GM23338 (cell line): ENCODE data around the gene MLLT6. TPM values are rescaled to one million over a fixed set of nuclear protein-coding genes. Genes with fewer than 3 reads are reported as not detected.

Source experiments
- ATAC-seq: fragments of 200-7000 bp; cut with Tn5 transposase; 3 replicates; pipeline ENCODE4 v1.9.1; 2020
- DNase-seq: peaks from one replicate; pipeline ENCODE4 v3.0.0-alpha.2; 2015; ENCODE audit warnings: low spot score
- H2AFZ ChIP-seq: fragments of 200-600 bp; sonication (generic); 2 replicates; pipeline ENCODE4 v1.8.0; 2016; ENCODE audit warnings: antibody characterized with exemption, mild to moderate bottlenecking, moderate library complexity
- H3F3A ChIP-seq: fragments of 200-600 bp; sonication (generic); replicated peaks from 2 replicates; pipeline ENCODE4 v1.8.0; 2017; ENCODE audit warnings: antibody characterized with exemption, mixed run types, low read depth
- H3K27ac ChIP-seq: fragments of 200-600 bp; sonication (generic); 2 replicates; pipeline ENCODE4 v1.6.1; 2016; ENCODE audit warnings: low read depth
- H3K27me3 ChIP-seq: fragments of 200-600 bp; sonication (generic); 2 replicates; pipeline ENCODE4 v1.8.0; 2016; ENCODE audit warnings: mild to moderate bottlenecking, mixed run types, moderate library complexity; ENCODE audit not compliant: insufficient read depth
- H3K36me3 ChIP-seq: fragments of 200-600 bp; sonication (generic); 2 replicates; pipeline ENCODE4 v1.8.0; 2016; ENCODE audit warnings: mild to moderate bottlenecking; ENCODE audit not compliant: insufficient read depth
- H3K4me1 ChIP-seq: fragments of 200-600 bp; sonication (generic); 2 replicates; pipeline ENCODE4 v1.8.0; 2016; ENCODE audit warnings: mild to moderate bottlenecking, moderate library complexity; ENCODE audit not compliant: insufficient read depth
- H3K4me2 ChIP-seq: fragments of 200-600 bp; sonication (generic); 2 replicates; pipeline ENCODE4 v1.7.1; 2017; ENCODE audit warnings: mixed run types
- H3K4me3 ChIP-seq: fragments of 200-600 bp; sonication (generic); 2 replicates; pipeline ENCODE4 v1.6.1; 2016; ENCODE audit warnings: mixed run types
- H3K79me2 ChIP-seq: fragments of 200-600 bp; sonication (generic); replicated peaks from 2 replicates; pipeline ENCODE4 v1.8.0; 2017; ENCODE audit warnings: mild to moderate bottlenecking; ENCODE audit not compliant: insufficient read depth
- H3K9me2 ChIP-seq: fragments of 200-600 bp; sonication (generic); 2 replicates; pipeline ENCODE4 v1.8.0; 2017; ENCODE audit not compliant: insufficient read depth
- H4K20me1 ChIP-seq: fragments of 200-600 bp; sonication (generic); replicated peaks from 2 replicates; pipeline ENCODE4 v1.8.0; 2017; ENCODE audit warnings: mild to moderate bottlenecking; ENCODE audit not compliant: insufficient read depth
- H3K27ac Mint-ChIP-seq: 2 replicates; pipeline ENCODE4 v1.8.0; 2020; ENCODE audit warnings: inconsistent platforms, mild to moderate bottlenecking, moderate library complexity, mixed read lengths
- H3K27me3 Mint-ChIP-seq: 3 replicates; pipeline ENCODE4 v1.8.0; 2022; ENCODE audit warnings: low read depth, mild to moderate bottlenecking, moderate library complexity, mixed read lengths, inconsistent platforms; ENCODE audit not compliant: insufficient read depth, poor library complexity
- H3K36me3 Mint-ChIP-seq: 3 replicates; pipeline ENCODE4 v1.8.0; 2021; ENCODE audit warnings: low read depth, mild to moderate bottlenecking, inconsistent platforms, moderate library complexity, mixed read lengths
- H3K4me1 Mint-ChIP-seq: 3 replicates; pipeline ENCODE4 v1.8.0; 2020; ENCODE audit warnings: mild to moderate bottlenecking, inconsistent platforms, mixed read lengths
- H3K4me3 Mint-ChIP-seq: 3 replicates; pipeline ENCODE4 v1.8.0; 2021; ENCODE audit warnings: moderate library complexity, mild to moderate bottlenecking, inconsistent platforms, mixed read lengths
- H3K9me3 Mint-ChIP-seq: 3 replicates; pipeline ENCODE4 v1.8.0; 2020; ENCODE audit warnings: moderate library complexity, mild to moderate bottlenecking, inconsistent platforms, mixed read lengths
- CREB1 ChIP-seq: fragments of 250-450 bp; sonication (Bioruptor Pico); IDR thresholded peaks from 2 replicates; pipeline ENCODE4 v1.5.0; 2020; ENCODE audit warnings: low read depth, mild to moderate bottlenecking, moderate library complexity
- EZH2 ChIP-seq: fragments of 200-600 bp; sonication (generic); IDR thresholded peaks from one replicate; pipeline ENCODE4 v1.8.0; 2017; ENCODE audit warnings: antibody characterized with exemption, mild to moderate bottlenecking, low read depth; ENCODE audit not compliant: unreplicated experiment
- NANOG ChIP-seq: IDR thresholded peaks from 2 replicates; pipeline ENCODE4 v1.6.1; 2016; ENCODE audit warnings: antibody characterized with exemption, borderline replicate concordance
- POLR2AphosphoS5 ChIP-seq: IDR thresholded peaks from 2 replicates; pipeline ENCODE4 v1.6.1; 2016; ENCODE audit warnings: antibody characterized with exemption, low read depth
- ZNF462 ChIP-seq: fragments of 250-450 bp; sonication (Bioruptor Pico); IDR thresholded peaks from 2 replicates; pipeline ENCODE4 v1.5.0; 2020; ENCODE audit warnings: mild to moderate bottlenecking, moderate library complexity
- polyA plus RNA-seq: library from polyadenylated mRNA; unstranded; fragments of >200 nt; fragmentation: Nextera tagmentation; extraction: Ambion mirVana; gene quantifications from 2 replicates; pipeline ENCODE4 v1.2.1, GENCODE V29; 2016
- total RNA-seq: library from RNA; depleted of rRNA; stranded (reverse); fragments of >200 nt; shearing (Covaris generic); gene quantifications from 2 replicates; pipeline ENCODE4 v1.2.3, GENCODE V29; 2014
- TF ChIP-seq, protein P1 (sequence below), 2 experiments: fragments of 200-600 bp in 1 of 2; sonication (generic) in 1 of 2; conservative IDR thresholded peaks; 2 replicates each; pipeline versions ENCODE4 v1.5.1 to v1.6.1; 2016 to 2017; ENCODE audit warnings: antibody characterized with exemption in 2 of 2, low read depth in 2 of 2, mild to moderate bottlenecking in 2 of 2, moderate library complexity in 1 of 2

MLLT6 gene
- total and polyA plus RNA-seq, 2 experiments from 2014 or later, result 2.6 to 2.8 TPM

DNA sequence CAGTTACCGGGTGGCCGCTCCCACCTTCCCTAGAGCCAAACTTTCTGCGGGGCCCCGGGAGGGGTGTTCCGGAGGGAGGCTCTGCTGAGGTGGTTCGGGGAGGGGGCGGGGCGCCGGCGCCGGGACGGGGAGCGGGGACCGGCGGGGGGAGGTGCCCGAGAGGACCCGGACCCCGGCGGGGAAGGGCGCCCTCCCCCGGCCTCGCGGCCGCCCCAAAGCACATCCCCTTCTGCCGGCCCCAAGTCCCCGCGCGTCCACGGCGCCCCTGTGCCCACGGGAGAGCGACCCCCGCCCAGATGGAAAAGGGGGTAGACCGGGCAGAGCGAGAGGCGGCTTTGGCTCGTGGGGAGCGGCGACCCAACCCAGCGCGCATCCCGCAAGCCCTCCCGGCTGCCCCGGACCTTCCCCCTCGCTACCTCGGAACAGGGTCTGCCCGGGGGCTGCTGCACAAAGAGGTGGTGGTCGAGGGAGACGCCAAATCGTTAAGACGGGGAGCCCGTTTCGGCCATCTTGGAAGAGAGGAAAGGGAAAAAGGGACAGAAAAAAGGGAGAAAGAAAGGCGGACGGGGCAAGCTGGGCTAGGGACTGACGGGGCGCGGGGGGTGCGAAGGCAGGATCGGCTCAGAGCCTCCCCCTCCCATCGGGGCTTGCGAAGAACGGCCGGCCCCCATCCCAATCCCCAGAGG, 42.5 kb downstream of the MLLT6 start:
- peaks cover 52% of the 10 kb centered on the region for H3K27me3 Mint-ChIP-seq
- peaks cover 38% of the 10 kb centered on the region for H4K20me1 ChIP-seq
- H3K27ac ChIP-seq, result peak overlapping the region; percentile 97
- peak; percentile 2 for ATAC-seq
- peak overlapping the region; percentile 97 for H3K4me3 Mint-ChIP-seq
- H3F3A ChIP-seq, result peaks cover 3% of the 10 kb centered on the region; the same call in 1 of the 2 replicates
- TF ChIP-seq, protein P1, sequence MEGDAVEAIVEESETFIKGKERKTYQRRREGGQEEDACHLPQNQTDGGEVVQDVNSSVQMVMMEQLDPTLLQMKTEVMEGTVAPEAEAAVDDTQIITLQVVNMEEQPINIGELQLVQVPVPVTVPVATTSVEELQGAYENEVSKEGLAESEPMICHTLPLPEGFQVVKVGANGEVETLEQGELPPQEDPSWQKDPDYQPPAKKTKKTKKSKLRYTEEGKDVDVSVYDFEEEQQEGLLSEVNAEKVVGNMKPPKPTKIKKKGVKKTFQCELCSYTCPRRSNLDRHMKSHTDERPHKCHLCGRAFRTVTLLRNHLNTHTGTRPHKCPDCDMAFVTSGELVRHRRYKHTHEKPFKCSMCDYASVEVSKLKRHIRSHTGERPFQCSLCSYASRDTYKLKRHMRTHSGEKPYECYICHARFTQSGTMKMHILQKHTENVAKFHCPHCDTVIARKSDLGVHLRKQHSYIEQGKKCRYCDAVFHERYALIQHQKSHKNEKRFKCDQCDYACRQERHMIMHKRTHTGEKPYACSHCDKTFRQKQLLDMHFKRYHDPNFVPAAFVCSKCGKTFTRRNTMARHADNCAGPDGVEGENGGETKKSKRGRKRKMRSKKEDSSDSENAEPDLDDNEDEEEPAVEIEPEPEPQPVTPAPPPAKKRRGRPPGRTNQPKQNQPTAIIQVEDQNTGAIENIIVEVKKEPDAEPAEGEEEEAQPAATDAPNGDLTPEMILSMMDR (conservative IDR thresholded peaks at IDR 0.05; ENCODE audit: low read depth in 2 of 2), result peak in 1 of 2 experiments; percentile 40; a peak in 2 of 4 replicates
- no peak for TF ChIP-seq POLR2AphosphoS5
- peaks cover 5% of the 10 kb centered on the region for H3K9me3 Mint-ChIP-seq
- H3K9me2 ChIP-seq, result no peaks in the 10 kb centered on the region
- no peaks in the 10 kb centered on the region for H3K36me3 ChIP-seq
- H3K27me3 ChIP-seq, result peaks cover 16% of the 10 kb centered on the region
- H3K4me3 ChIP-seq, result peak overlapping the region; percentile 99
- H2AFZ ChIP-seq, result no peak overlapping the region
- peaks cover 13% of the 10 kb centered on the region for H3K36me3 Mint-ChIP-seq
- peaks cover 53% of the 10 kb centered on the region for H3K79me2 ChIP-seq
- peak overlapping the region; percentile 84 for H3K4me2 ChIP-seq
- peaks cover 44% of the 10 kb centered on the region for H3K4me1 Mint-ChIP-seq
- peak overlapping the region; percentile 92 for H3K27ac Mint-ChIP-seq
- peak; percentile 55 for DNase-seq
- peaks cover 50% of the 10 kb centered on the region for H3K4me1 ChIP-seq

- no peaks in the 10 kb centered on the region for H3K9me2 ChIP-seq
- H2AFZ ChIP-seq, result peak within 1 kb of the TSS; percentile 38; the same call in 1 of the 2 replicates
- peak within 1 kb of the TSS; percentile 99 for H3K4me3 ChIP-seq
- DNase-seq (peak; percentile 98), ATAC-seq (peak; percentile 6)
- peaks cover 53% of the 10 kb centered on the region for H3K27me3 Mint-ChIP-seq
- peaks cover 49% of the 10 kb centered on the region for H3K4me1 ChIP-seq
- peaks cover 37% of the 10 kb centered on the region for H3K4me1 Mint-ChIP-seq
- H3K27ac Mint-ChIP-seq, result peak within 1 kb of the TSS; percentile 92
- H3K36me3 ChIP-seq, result no peaks in the 10 kb centered on the region
- peak within 1 kb of the TSS; percentile 97 for H3K4me3 Mint-ChIP-seq
- H3F3A ChIP-seq, result peaks cover 3% of the 10 kb centered on the region; the same call in 1 of the 2 replicates
- H3K4me2 ChIP-seq, result peak within 1 kb of the TSS; percentile 96
- H3K9me3 Mint-ChIP-seq, result peaks cover 5% of the 10 kb centered on the region
- peaks cover 16% of the 10 kb centered on the region for H3K27me3 ChIP-seq
- H3K27ac ChIP-seq, result peak within 1 kb of the TSS; percentile 97
- peaks cover 14% of the 10 kb centered on the region for H3K36me3 Mint-ChIP-seq
- H4K20me1 ChIP-seq, result peaks cover 40% of the 10 kb centered on the region
- peaks cover 51% of the 10 kb centered on the region for H3K79me2 ChIP-seq
- TF ChIP-seq NANOG, result no peak
- peak; percentile 67 for TF ChIP-seq POLR2AphosphoS5
These were observed 43.2 kb downstream of the MLLT6 start, which contains the start of gene PCGF2 for GRCh38 chr17:38748149-38748891. Gene PCGF2 (minus strand): TSS chr17:38748336. CDS start chr17:38740402, 7,934 bp downstream.

GRCh38 chr17:38748892-38749222, 43.8 kb downstream of the MLLT6 start:
- Histone ChIP-seq H3K4me1 (peaks cover 49% of the 10 kb centered on the region), H4K20me1 (peaks cover 39% of the 10 kb centered on the region), H3K79me2 (peaks cover 51% of the 10 kb centered on the region), H3F3A (peaks cover 3% of the 10 kb centered on the region; the same call in 1 of the 2 replicates), H3K9me2 (no peaks in the 10 kb centered on the region), H2AFZ (peak overlapping the region; percentile 38; the same call in 1 of the 2 replicates), H3K4me3 (peak overlapping the region; percentile 69), H3K4me2 (peak overlapping the region; percentile 96), H3K36me3 (no peaks in the 10 kb centered on the region), H3K27me3 (peaks cover 16% of the 10 kb centered on the region), H3K27ac (no peak overlapping the region)
- H3K36me3 Mint-ChIP-seq, result peaks cover 13% of the 10 kb centered on the region
- no peak overlapping the region for H3K27ac Mint-ChIP-seq
- no peak for ATAC-seq
- H3K4me3 Mint-ChIP-seq, result peak overlapping the region; percentile 97; the same call in 2 of the 3 replicates
- peaks cover 5% of the 10 kb centered on the region for H3K9me3 Mint-ChIP-seq
- H3K27me3 Mint-ChIP-seq, result peaks cover 49% of the 10 kb centered on the region
- peaks cover 35% of the 10 kb centered on the region for H3K4me1 Mint-ChIP-seq
- DNase-seq, result no peak
- TF ChIP-seq EZH2, result no peak
- no peak for TF ChIP-seq CREB1 (CRISPR knock-in tag)
- no peak for TF ChIP-seq ZNF462
